ENCODE measurements around the gene SLC25A34.

Gene SLC25A34

DNA sequence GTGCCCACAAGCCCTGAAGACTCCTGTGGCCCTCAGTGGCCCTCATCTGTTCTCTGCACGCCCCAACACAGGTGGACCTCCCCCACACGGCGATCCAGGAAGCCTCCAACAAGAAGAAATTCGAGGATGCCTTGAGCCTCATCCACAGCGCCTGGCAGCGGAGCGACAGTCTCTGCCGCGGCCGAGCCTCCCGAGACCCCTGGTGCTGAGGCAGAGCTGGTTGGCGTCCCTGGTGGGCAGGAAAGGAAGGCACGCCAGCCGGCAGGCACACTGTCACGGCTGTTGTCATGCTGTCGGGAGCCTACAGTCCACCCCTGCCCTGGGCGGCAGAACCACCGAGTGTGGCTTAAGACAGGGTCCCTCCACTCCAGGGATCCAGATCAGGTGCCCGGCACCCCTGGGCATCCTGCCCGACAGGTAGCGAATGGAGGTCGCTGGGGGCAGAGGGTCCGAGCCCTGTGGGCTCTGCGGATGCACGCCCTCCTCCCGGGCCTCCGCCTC lies 2.3 kb upstream of the SLC25A34 start:
- no peak for DNase-seq

DNA sequence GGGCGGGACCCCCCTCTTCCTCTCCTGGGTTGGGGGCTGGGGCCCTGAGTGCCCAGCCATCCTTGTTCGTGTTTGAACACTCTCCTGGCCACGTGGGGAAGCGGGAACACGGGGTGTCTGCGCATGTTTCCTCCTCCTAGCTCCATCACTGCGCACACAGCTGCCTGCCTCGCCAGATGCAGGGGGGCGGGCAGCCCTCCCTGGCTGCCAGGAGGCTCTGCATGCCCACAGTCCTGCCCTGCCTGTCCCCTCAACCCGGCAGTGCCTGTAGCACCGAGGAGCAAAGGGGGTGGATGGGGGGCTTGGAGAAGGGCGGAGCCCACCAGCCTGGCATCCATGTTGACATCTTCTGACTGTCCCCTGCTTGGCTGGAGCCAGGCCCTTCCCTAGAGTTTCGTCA lies 1.8 kb upstream of the SLC25A34 start:
- DNase-seq = no peak

DNA sequence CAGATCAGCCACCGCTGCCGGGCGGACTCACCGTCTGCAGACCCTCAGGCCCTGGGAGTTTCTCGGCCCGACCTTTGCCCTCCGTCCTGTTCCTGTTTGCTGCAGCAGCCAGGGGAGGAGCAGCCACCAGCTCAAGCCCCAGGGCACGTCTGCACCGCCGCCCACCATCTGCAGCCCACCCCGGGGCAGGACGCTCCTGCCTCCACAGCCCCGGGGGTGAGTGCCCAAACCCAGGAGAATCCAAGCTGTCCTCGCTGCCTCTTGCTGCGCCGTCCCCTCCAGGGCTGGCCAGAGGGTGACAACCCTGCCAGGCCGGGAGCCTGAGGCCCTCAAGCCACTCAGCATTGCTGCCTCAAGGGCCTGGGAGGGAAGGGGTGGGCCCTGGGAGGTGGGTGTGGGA lies 1.2 kb upstream of the SLC25A34 start:
- DNase-seq = no peak

DNA sequence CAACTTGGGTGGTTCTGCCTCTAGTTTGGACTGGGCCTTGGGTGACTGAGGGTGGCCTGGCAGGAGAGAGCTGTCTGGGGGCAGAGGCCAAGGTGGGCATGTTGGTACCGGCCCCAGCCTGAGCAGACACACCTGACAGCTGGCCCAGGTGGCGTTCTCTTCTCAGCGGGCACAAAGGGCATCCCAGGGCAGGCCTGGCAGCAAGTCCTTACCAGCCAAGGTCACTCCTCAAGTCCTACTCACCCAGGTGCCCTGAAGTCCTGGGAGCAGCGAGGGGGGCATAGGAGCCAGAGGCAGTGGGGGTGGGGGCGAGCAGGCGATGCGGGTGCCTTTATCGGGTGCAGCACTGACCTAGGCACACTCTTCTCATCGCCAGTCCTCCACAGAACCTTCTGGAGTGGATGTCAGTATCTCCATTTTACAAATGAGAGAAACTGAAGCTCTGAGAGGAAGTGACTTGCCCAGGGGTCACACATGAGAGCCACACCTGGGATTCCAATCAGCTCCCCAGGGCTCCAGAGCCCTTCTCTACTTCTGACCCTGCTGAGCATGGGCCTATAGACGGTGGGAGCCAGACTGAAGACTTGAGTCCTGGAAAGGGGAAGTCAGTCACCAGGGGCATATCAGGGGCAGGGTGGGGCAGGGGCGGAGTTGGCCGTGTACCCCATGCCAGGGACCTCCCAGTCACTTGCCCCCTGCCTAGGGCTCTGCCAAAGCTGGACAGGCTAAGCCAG lies 587 bp upstream of the SLC25A34 start:
- DNase-seq = no peak

DNA sequence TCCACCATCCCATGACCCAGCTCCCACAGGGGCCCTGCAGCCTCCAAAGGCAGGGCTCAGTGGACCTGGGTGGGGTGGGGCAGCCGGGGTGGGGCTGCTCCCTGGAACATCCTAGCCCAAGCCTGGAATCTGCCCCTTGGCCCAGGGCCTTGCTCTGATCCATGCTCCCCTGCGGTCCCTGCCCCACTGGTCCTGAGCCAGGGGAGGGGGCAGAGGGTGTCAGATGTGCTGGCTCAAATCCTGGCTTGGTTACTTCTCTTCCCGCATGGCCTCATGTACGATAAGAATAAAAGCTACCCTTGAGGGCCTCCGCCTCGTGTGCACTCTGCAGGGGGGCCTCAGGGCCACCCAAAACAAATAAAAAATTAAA lies 819 bp downstream of the SLC25A34 start:
- DNase-seq = no peak

DNA sequence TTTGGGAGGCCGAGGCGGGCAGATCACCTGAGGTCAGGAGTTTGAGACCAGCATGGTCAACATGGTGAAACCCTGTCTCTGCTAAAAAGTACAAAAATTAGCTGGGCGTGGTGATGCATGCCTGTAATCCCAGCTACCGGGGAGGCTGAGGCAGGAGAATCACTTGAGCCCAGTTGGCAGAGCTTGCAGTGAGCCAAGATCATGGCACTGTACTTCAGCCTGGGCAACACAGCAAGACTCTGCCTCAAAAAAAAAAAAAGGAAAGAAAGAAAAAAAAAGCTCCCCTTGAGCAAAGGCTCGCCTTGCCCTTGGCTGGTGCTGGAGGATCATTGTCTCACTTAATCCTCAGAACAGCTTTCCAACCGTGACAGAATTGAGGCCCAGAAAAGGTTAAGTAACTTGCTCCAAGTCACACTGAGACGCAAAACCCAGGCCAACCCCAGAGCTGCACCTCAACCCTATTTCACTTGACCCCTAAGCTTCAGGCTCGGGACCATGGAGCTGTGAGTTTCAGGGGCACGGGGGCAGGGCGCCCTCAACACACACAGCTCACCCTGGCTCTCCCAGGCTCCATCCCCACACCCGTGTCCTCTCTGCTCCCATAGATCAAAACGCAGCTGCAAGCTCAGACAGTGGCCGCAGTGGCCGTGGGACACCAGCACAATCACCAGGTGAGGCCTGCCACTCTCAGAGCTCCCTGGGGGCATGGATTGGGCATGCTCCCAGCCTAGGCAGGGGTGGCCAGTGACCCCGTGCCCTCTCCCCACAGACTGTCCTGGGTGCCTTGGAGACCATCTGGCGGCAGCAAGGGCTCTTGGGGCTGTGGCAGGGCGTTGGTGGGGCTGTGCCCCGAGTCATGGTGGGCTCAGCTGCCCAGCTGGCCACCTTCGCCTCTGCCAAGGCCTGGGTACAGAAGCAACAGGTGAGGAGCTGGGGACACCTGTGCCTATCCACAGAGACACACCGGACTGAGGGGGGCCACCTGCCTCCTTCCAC lies 1.6 kb downstream of the SLC25A34 start:
- DNase-seq = no peak

DNA sequence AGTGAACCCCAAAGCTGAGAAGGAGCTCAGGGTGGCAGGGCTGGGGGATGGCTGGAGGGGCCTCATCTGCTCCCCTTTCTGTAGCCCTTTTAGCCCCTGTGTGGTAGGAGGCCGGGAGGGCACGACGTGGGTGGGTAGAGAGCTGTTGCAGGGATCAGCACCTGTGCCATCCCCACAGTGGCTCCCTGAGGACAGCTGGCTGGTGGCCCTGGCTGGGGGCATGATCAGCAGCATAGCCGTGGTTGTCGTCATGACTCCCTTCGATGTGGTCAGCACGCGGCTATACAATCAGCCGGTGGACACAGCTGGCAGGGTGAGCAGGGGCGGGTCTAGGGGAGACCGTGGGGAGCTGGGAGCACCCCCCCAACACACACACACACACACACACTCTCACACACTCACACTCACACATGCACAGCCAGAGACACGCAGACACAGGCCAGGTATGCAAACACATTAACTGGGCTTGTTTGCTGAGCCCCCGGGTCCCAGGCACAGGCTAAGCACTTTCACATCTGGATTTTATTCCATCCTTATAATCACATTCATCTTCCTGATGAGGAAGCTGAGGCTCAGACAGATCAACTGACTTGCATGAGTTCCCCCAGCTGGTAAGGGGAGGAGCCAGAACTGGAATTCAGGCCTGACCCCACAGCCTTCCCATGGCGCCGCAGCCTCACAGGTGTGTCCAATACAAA lies 2.5 kb downstream of the SLC25A34 start:
- DNase-seq = no peak

DNA sequence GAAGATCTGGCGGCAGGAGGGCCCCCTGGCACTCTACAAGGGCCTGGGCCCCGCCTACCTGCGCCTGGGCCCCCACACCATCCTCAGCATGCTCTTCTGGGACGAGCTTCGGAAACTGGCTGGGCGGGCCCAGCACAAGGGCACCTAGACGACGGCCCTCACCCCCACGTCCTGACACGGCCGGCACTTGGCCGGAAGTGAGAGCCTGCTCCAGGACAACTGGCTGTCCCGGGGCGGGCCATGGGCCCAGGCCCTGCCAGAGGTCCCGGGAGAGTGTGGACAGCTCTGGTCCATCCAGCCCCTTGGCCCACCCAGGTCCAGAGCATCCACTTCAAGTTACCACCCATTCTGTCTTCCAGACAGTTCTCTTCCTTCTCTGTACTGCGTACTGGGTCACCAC lies 3.2 kb downstream of the SLC25A34 start:
- DNase-seq = no peak

DNA sequence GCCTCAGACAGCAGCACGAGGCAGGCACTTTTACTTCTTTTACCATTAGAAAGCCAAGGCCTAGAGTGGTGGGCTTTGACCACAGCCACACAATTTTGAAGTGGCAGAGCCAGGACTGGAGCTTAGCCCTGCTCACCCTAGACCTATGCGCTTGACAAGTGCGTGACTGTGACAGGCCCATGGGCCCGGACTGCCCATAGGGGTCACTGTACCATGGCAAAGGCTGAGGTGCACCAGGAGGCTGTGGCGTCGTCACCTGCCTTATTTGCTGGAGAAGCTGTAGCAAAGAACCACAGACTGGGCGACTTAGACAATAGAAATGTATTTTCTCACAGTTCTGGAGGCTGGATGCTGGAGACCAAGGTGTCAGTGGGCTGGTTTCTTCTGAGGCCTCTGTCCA lies 3.7 kb downstream of the SLC25A34 start:
- DNase-seq = no peak

DNA sequence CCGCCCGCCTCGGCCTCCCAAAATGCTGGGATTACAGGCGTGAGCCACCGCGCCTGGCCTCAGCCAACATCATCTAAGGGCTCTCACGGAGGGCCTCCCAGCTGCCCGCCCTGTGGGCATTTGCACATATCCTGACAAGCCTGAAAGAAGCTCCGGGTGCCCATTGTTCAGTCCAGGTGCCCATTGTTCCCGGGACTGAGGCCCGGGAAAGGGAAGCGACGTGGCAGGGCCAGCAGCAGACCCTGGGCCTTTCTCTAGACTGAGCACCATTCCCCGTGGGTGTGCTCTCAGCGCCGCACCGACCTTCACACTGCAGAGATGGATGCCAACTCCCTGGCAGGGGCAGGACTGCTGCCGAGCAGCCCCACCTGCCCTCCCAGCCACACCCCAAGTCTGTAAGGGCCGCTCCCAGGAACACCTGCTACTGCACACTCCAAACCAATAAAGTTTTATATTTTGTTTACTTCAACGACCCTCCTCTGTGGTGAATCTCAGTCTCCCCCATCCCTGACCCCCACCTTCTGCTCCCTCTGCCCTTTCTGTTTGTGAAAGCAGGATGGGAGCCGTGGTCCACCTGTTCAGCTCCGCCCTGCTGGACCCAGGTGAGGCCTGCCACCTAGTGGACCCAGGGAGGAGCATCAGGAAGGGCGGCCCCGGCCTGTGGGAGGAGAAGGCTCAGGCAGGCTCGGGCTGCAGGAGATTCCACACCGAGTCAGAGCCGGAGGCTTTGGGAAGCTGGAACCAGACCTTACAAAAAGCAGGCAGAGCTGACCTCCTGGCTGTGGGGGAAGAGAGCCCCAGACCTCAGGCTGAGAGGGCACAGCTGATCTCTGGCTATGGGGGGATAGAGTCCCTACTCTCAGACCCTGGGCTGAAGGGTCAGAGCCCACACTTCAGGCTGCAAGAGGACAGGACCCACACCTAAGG lies 5.1 kb downstream of the SLC25A34 start:
- DNase-seq = peak; percentile 80

DNA sequence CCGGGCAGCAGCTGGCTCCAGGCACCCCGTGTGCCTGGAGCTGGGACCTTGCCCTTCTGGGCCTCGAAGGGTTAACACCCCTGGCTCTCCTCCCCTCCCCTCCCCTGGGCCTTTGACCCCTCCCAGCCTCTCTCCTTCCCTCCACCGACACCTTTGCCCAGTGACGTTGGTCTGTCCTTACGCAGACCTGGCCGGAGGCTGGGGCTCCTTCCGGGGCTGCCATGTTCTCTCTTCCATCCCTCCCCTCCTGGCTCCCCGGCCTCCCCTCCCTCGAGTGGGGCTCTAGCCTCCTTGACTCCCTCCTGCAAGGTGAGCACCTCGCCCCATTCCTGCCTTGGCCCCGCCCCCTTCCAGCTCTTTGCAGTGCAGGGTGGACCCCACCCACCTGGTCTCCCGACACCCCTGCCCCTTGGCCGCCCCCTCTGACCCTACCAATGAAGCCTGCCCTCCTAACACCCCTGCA lies 6.3 kb downstream of the SLC25A34 start, which contains the start of gene TMEM82:
TMEM82 (plus strand) TSS at position 161 of the 463 bp plus-strand sequence; CDS start at position 222, 61 bp downstream.
- no peak for DNase-seq

DNA sequence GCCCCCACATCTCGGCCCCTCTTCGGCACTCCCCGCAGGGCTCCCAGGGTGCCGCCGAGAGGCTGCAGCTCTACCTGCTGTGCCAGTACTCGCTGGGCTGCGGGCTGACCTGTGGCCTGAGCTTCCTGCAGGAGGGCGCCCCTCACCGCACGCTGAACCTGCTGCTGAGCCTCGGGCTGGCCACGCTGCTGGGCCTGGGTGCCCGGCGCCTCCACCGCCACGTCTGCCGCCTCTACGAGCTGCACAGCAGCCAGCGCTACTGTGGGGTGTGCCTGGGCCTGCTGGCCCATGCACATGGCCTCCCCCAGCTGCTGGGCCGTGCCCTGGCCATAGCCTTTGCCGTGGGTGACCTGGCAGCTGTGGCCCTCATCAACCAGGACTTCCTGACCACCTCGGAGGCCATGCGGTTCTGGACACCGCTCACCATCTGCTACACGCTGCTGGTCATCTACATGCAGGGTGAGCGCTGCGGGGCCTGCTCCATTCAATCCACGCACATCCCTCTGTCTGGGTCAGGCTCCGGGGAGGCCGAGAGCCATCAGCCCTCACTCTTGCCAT lies 8.1 kb downstream of the SLC25A34 start:
- no peak for DNase-seq

DNA sequence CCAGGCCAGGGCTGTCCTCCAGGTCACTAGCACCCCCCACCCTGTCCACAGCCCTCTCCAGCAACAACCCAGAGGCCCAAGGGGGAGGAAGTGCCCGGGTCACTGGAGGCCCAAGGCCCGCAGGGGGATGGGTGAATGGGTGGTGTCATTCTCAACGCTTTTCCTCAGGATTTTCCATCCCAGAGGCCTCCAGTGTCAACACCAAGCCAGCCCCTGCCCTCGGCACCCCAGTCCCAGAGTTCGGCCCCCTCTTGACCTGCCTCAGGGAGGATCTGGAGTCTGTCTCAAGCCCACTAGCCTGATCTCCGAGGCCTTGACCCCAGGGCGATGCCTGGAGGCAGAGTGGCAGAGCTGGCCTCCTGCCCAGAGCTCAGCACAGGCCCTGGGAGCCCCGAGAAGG lies 11.3 kb downstream of the SLC25A34 start:
- no peak for DNase-seq

DNA sequence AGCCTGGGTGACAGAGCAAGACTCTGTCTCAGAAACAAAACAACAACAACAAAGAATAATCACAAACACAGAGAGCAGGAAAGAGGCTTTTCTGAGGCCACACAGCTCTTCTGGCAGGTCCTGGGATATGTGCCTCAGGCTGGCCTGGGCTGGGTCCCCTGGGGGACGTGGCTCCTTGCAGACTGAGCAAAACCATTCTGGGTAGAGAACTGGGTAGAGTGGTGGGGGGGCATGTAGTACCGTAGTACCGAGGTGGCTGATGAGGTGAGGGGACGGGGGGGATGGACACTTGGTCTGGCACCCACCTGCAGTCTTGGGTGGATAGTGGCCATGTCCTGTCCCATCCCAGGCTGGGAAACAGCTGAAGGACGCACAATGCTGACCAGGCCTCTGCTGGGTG lies 12.2 kb downstream of the SLC25A34 start:
- no peak for DNase-seq

DNA sequence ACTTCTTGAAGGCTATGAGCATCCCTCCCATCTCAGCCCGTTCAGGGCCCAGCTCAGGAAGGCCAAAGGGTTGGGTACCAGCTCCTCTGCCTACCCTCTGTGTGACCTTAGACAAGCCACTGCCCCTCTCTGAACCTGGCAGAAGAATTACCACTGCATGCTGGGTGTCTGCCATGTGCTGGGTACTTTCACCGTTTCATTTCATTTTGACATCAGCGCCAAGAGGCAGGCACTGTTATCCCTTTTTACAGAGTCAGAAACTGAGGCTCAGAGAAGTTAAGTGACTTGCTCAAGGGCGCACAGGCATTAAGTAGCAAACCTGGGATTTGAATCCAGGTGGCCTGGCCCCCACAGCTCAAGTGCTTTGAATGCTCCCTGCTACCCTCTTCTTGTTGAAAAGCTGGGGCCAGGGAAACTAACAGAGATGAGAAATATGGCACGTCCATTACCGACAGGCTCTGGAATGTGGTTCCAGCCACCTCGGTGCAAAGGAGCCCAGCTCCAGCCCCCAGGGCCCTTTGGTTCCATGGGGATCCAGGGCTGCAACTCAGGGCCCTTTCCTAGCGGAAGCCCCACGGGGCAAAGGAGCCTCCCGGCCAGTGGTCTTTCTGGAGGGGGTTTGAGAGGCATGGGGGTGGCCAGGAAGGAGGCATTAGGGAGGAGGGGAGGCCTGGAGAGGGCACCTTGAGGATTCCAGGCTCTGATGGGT lies 12.8 kb downstream of the SLC25A34 start:
- no peak for DNase-seq

DNA sequence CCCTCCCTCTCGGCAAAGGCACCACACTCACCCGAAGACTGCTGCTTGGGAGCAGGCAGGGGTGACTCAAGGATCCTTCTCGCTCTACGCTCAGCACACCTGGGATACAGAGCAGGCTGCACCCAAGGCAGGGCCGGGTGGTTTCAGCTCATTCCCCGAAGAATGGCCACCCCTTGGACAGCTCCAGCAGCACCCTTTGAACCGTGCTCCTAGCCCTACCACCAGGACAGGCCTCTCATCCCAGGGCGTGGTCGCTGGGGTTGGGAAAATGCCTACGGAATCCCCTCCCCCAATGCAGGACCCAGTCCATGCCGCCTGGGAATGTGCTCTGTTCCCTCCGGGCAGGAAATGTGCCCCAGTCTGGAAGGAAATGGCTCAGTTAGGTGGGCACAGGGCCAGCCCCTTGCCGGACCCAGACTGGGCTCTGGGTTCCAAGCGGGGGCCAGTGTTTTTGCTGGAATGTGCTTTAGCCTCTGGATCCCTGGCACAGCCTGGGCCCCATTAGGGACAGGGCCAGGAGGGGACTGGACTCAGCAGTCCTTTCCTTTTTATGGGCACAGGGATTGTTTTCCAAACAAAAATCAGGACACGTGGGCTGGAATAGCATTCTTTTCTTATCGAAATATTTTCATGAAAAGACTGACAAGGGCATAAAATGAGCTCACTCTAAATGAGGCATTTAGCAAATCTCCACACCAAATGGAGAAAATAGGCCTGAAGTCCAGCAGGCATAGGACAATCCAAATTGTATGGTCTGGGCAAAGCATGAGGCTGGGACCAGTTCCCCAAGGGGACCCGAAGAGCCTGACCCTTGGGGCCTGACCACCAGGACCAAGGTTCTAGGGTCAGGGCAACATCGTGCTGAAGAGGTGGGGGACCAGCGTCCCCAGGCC lies 13.6 kb downstream of the SLC25A34 start:
- DNase-seq = no peak

DNA sequence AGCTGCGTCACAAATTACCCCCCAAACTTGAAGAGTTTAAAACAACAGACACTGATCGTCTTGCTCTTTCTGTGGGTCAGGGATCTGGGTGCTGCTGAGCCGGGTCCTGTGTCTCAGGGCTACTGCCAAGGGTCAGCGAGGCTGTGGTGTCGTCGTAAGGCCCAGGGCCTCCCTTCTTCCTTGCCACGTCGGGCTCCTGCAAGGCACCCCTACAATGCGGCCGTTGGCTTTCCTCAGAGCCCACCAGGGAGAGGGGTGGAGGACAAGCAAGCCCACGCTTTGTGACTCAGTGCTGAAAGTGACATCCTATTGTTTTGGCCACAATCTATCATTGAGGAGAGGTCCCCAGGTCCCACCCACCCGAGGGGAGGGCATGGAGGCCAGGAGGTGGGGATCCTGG lies 14.9 kb downstream of the SLC25A34 start:
- DNase-seq = no peak

DNA sequence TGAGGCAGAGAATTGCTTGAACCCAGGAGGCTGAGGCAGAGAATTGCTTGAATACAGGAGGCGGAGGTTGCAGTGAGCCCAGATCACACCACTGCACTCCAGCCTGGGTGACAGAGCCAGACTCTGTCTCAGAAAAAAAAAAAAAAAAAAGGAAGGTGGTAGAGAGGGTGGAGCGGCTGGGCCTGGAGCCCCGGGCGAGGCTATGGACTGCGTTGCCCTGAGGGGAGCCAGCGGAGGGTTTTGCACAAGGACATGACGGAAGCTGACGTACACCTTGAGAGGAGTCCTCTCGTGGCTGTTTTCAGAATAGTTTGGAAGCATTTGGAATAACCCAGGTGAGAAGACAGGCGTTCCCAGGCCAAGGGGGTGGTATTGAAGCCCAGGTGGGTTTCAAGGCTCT lies 15.7 kb downstream of the SLC25A34 start:
- DNase-seq = no peak

DNA sequence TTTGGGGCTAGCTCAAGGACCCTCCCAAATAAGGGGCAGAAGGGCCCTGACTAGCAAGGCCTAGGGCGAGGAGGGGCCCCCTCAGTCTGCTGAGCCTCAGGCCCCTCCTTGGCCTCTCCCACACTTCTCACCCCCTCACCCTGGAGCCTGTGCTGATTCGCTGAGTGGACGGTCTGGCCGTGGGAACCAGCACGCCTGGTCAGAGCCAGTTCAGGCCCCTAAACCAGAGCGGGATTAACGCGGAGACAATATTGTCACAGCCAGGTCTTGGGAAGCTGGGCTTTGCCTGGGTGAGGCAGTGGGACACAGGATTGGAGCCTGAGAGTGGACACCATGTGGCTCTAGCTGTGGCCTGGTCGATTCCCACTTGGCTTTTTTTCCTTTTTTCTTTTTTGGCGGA lies 17.7 kb downstream of the SLC25A34 start:
- no peak for DNase-seq
